Spleen (tissue), 11 donors: ENCODE results near the gene BMPER. TPM values are rescaled to one million over a fixed set of nuclear protein-coding genes. Genes with fewer than 3 reads are reported as not detected.

Experiments
- DNase-seq: peaks from one replicate; pipeline ENCODE4 v3.0.0-alpha.2; 2020
- H3K27ac ChIP-seq, 8 donors: fragments of 200-600 bp; sonication (generic) in 7 of 8; 1 replicate in 4 of 8; 2 replicates in 4 of 8; pipeline versions ENCODE4 v1.5.0 to v1.8.0; 2016 to 2021; ENCODE audit warnings: inconsistent platforms in 4 of 8, mild to moderate bottlenecking in 4 of 8, moderate library complexity in 1 of 8
- H3K27me3 ChIP-seq, 7 donors: fragments of 200-600 bp; sonication (generic) in 6 of 7; replicated peaks in 1 of 7; 1 replicate in 4 of 7; 2 replicates in 3 of 7; pipeline versions ENCODE4 v1.5.0 to v1.8.0; 2016 to 2021; ENCODE audit warnings: inconsistent platforms in 3 of 7, mild to moderate bottlenecking in 1 of 7
- H3K36me3 ChIP-seq, 6 donors: fragments of 200-600 bp; sonication (generic) in 5 of 6; 1 replicate in 4 of 6; 2 replicates in 2 of 6; pipeline versions ENCODE4 v1.5.0 to v1.8.0; 2016 to 2021; ENCODE audit warnings: inconsistent platforms in 2 of 6
- H3K4me1 ChIP-seq, 6 donors: fragments of 200-600 bp; sonication (generic) in 5 of 6; 1 replicate in 3 of 6; 2 replicates in 3 of 6; pipeline versions ENCODE4 v1.5.0 to v1.8.0; 2016 to 2021; ENCODE audit warnings: inconsistent platforms in 3 of 6
- H3K4me3 ChIP-seq, 8 donors: fragments of 200-600 bp; sonication (generic) in 7 of 8; 1 replicate in 4 of 8; 2 replicates in 4 of 8; pipeline versions ENCODE4 v1.5.0 to v1.8.0; 2016 to 2021; ENCODE audit warnings: inconsistent platforms in 4 of 8, mild to moderate bottlenecking in 4 of 8, moderate library complexity in 2 of 8
- H3K9me3 ChIP-seq, 8 donors: fragments of 200-600 bp; sonication (generic) in 7 of 8; 1 replicate in 4 of 8; 2 replicates in 4 of 8; pipeline versions ENCODE4 v1.5.0 to v1.8.0; 2016 to 2021; ENCODE audit warnings: inconsistent platforms in 4 of 8
- POLR2A ChIP-seq, 3 donors: fragments of 450-650 bp; IDR thresholded peaks; one replicate each; pipeline ENCODE4 v1.5.1; 2017; ENCODE audit warnings: antibody characterized with exemption in 3 of 3, mild to moderate bottlenecking in 1 of 3
- POLR2AphosphoS5 ChIP-seq, 3 donors: sonication (generic); formaldehyde crosslinking; IDR thresholded peaks; one replicate each; pipeline ENCODE4 v1.5.1; 2017; ENCODE audit warnings: antibody characterized with exemption in 3 of 3
- WGBS, 5 donors: extraction: QIAGEN DNeasy Blood & Tissue Kit in 3 of 5; methylation state at CpG; one replicate each; pipeline versions ENCODE4 v1.1.5 to v1.1.7; 2013 to 2018; 5-methylcytosine and 5-hydroxymethylcytosine counted together
- intact Hi-C: fragments of 100-400 bp; cut with DNase I; formaldehyde crosslinking; loops from one replicate; pipeline ENCODE4 v1.15.0; 2023; ENCODE audit warnings: low total_unique reads
- polyA plus RNA-seq, 3 donors: library from polyadenylated mRNA; stranded (reverse); fragments of 200-250 nt; gene quantifications; one replicate each; pipeline ENCODE4 v1.2.1, GENCODE V29; 2013
- total RNA-seq, 7 donors: library from RNA; depleted of rRNA in 3 of 7; stranded (reverse); fragments of >200 nt in 3 of 7; fragmentation: NEBNext Ultra II Directional in 4 of 7; extraction: Animal tissue kit (Norgen Biotek cat#: 25700) in 4 of 7; gene quantifications; one replicate each; pipeline versions ENCODE4 v1.1.0 to v1.2.1, GENCODE V29; 2016 to 2021
- TF ChIP-seq, protein P1 (sequence below), 11 experiments: fragments of 200-600 bp in 7 of 11; fragments of 450-650 bp in 4 of 11; sonication (generic) in 4 of 11; IDR thresholded peaks in 8 of 11; conservative IDR thresholded peaks in 3 of 11; 1 replicate in 7 of 11; 2 replicates in 4 of 11; pipeline versions ENCODE4 v1.4.0 to v1.8.0; 2016 to 2021; ENCODE audit warnings: antibody characterized with exemption in 11 of 11, inconsistent platforms in 4 of 11, mild to moderate bottlenecking in 1 of 11
- donor health status: healthy with polysubstance abuse.
- donor health status: DM: no; HTN: no; CAD: no; lungs with moderate emphysema.
- donor health status: DM: no; HTN: no; CAD: no.
- donor health status: Bipolar disorder and iron deficiency.
- donor health status: healthy.
- donor health status: DM: no; HTN: no; CAD: no.
- donor health status: DM: yes; HTN: yes; CAD: no.

BMPER gene
- total and polyA plus RNA-seq, 10 donors, result 0.14 to 4.4 (median 2.1) TPM

DNA sequence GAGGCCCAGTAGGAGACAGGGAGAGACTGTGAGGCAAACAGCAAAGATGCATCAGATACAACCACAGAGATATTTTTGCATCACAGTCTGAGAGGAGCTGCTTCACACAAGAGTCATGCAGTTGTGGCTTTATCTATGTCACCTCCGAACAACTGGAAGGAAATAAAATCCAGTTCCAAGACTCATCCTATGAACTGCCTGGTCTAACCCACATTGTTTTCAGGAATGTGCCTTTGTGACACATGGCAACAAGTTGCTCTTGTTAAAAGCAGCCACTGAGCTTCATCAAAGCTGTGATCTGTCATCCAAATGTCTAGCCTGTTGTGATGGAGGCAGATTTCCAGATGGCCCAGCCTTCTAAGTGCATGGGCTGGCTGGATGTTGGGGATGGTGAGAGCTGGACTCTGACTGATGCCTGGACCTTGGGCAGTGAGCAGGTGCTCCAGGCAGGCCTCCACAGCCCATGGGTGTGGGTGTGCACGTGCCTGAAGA is 255.0 kb downstream of the BMPER start:
- H3K27me3 ChIP-seq, result no peaks in the 10 kb centered on the region
- H3K9me3 ChIP-seq, result no peaks in the 10 kb centered on the region
- H3K27ac ChIP-seq, result no peak overlapping the region
- H3K4me3 ChIP-seq, result no peak overlapping the region
- 70 to 90% (median 74%) methylated on average over 2 of the region's 2 CpGs for WGBS, 5 donors
- no peak for DNase-seq
- H3K36me3 ChIP-seq, result no peaks in the 10 kb centered on the region
- H3K4me1 ChIP-seq, result no peaks in the 10 kb centered on the region
- intact Hi-C loops, result no loop called here
- TF ChIP-seq POLR2A (IDR thresholded peaks at IDR 0.05), result no peak
- no peak for TF ChIP-seq POLR2AphosphoS5 (IDR thresholded peaks at IDR 0.05)
- TF ChIP-seq, protein P1, sequence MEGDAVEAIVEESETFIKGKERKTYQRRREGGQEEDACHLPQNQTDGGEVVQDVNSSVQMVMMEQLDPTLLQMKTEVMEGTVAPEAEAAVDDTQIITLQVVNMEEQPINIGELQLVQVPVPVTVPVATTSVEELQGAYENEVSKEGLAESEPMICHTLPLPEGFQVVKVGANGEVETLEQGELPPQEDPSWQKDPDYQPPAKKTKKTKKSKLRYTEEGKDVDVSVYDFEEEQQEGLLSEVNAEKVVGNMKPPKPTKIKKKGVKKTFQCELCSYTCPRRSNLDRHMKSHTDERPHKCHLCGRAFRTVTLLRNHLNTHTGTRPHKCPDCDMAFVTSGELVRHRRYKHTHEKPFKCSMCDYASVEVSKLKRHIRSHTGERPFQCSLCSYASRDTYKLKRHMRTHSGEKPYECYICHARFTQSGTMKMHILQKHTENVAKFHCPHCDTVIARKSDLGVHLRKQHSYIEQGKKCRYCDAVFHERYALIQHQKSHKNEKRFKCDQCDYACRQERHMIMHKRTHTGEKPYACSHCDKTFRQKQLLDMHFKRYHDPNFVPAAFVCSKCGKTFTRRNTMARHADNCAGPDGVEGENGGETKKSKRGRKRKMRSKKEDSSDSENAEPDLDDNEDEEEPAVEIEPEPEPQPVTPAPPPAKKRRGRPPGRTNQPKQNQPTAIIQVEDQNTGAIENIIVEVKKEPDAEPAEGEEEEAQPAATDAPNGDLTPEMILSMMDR (IDR thresholded peaks at IDR 0.05 in 8 of 11, conservative IDR thresholded peaks at IDR 0.05 in 3 of 11), result no peak

DNA sequence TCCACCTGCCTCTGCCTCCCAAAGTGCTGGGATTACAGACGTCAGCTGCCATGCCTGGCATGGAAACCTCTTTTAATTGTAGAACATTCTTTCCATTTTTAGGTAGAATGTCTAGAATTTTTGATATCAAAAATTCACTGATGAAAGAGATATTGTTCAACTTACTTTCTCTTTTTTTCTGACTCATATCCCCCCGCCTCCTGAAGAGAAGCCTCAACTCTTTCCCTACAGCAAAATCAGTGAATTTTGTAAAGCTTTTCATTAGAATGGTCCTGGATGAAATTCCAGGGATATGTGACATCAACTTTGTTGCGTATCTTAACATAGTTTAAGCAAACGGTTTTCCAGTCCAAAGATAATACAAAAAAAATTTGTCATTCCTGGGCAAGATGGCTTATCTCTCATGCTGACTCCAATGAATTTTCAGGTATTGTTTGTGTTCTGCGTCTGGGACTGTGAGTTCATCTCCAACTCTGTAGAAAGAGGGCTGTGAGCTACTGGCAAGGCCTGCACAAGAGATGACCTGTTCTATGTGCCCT is 256.8 kb downstream of the BMPER start:
- TF ChIP-seq POLR2AphosphoS5 (IDR thresholded peaks at IDR 0.05) (no peak), POLR2A (IDR thresholded peaks at IDR 0.05) (no peak)
- TF ChIP-seq, protein P1 (IDR thresholded peaks at IDR 0.05 in 8 of 11, conservative IDR thresholded peaks at IDR 0.05 in 3 of 11), result no peak
- WGBS, 5 donors, result 72 to 88% (median 86%) methylated on average over 5 of the region's 5 CpGs
- Histone ChIP-seq H3K27me3 (no peaks in the 10 kb centered on the region), H3K4me1 (no peaks in the 10 kb centered on the region), H3K4me3 (no peak overlapping the region), H3K9me3 (no peaks in the 10 kb centered on the region), H3K36me3 (no peaks in the 10 kb centered on the region), H3K27ac (no peak overlapping the region)
- intact Hi-C loops, result no loop called here
- no peak for DNase-seq

DNA sequence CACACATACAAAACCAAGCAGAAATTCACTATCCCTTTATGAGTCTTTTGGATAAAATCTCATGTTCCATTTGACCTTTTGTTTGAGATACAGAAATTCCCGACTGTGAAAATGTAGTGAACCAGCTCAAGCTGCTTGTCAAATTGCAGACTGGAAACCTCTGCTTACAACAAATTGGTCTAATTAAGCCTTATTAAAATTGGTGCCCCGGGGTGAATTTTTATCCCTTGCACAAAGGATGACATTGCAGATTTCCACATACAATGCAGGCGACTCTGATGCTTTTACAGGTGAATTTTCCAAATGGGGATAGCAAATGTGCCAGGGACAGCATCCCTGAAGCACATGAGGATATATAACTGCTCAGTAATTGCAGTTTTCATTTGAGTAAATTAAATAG is 257.3 kb downstream of the BMPER start:
- no peaks in the 10 kb centered on the region for H3K36me3 ChIP-seq
- no peak for TF ChIP-seq POLR2AphosphoS5 (IDR thresholded peaks at IDR 0.05)
- TF ChIP-seq, protein P1 (IDR thresholded peaks at IDR 0.05 in 8 of 11, conservative IDR thresholded peaks at IDR 0.05 in 3 of 11), result no peak
- TF ChIP-seq POLR2A (IDR thresholded peaks at IDR 0.05), result no peak
- H3K27ac ChIP-seq, result no peak overlapping the region
- no peak for DNase-seq
- no peaks in the 10 kb centered on the region for H3K27me3 ChIP-seq
- H3K4me3 ChIP-seq, result no peak overlapping the region
- intact Hi-C loops, result no loop called here
- no peaks in the 10 kb centered on the region for H3K4me1 ChIP-seq
- H3K9me3 ChIP-seq, result no peaks in the 10 kb centered on the region
- 60 to 88% (median 77%) methylated on average over 3 of the region's 3 CpGs for WGBS, 5 donors

DNA sequence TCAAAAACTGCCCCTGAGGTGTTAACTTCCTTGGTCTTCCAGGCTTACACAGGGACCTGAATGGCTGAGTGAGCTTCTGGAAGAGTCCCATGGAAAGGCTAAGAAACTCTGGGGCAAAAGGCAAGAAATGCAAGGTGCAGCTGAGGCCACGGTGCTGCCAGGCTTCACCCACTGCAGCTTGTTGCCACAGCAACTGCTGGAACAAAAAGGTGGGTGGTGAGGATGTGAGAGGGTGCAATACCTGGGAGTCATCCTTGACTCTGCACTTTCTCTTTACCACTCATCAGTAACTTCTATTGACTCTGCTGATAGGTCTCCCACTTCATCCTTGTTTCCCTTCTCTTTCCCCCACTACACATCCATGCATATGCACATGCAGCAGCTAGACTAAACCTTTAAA is 258.6 kb downstream of the BMPER start:
- intact Hi-C loops, result no loop called here
- 70 to 81% (median 78%) methylated on average over 1 of the region's 1 CpG for WGBS, 5 donors
- H3K27me3 ChIP-seq, result no peaks in the 10 kb centered on the region
- H3K27ac ChIP-seq, result no peak overlapping the region
- H3K4me3 ChIP-seq, result no peak overlapping the region
- TF ChIP-seq POLR2AphosphoS5 (IDR thresholded peaks at IDR 0.05) (no peak), POLR2A (IDR thresholded peaks at IDR 0.05) (no peak)
- TF ChIP-seq, protein P1 (IDR thresholded peaks at IDR 0.05 in 8 of 11, conservative IDR thresholded peaks at IDR 0.05 in 3 of 11), result no peak
- H3K36me3 ChIP-seq, result no peaks in the 10 kb centered on the region
- no peaks in the 10 kb centered on the region for H3K4me1 ChIP-seq
- DNase-seq, result no peak
- no peaks in the 10 kb centered on the region for H3K9me3 ChIP-seq
